CD4-positive, alpha-beta T cell (primary cell): ENCODE results near the gene IL1RAPL2. TPM values are rescaled to one million over a fixed set of nuclear protein-coding genes. Genes with fewer than 3 reads are reported as not detected.

ENCODE experiments used
- ATAC-seq: fragments of 200-7000 bp; cut with Tn5 transposase; one replicate; pipeline ENCODE4 v1.10.0; 2022; ENCODE audit warnings: mild to moderate bottlenecking; ENCODE audit not compliant: poor library complexity
- CTCF ChIA-PET: fragments of 350-600 bp; sonication (Branson Sonifier 250); formaldehyde crosslinking; loops from one replicate; lab custom pipeline; 2021; ENCODE audit warnings: antibody characterized with exemption, inconsistent platforms; lab: Charles Lee
- POLR2A ChIA-PET: fragments of 350-600 bp; sonication (Branson Sonifier 250); formaldehyde crosslinking; loops from one replicate; lab custom pipeline; 2021; ENCODE audit warnings: antibody characterized with exemption, inconsistent platforms; lab: Charles Lee
- DNase-seq, 14 experiments: peaks; one replicate each; pipeline ENCODE4 v3.0.0-alpha.2; 2013 to 2020; ENCODE audit warnings: mixed read lengths in 2 of 14
- H3K27ac ChIP-seq, 2 donors: one replicate each; pipeline versions ENCODE4 v1.5.1 to v1.7.0; 2013; ENCODE audit warnings: low read length in 2 of 2, low read depth in 1 of 2, mild to moderate bottlenecking in 1 of 2
- H3K27me3 ChIP-seq, 2 experiments: 1 replicate in 1 of 2; 2 replicates in 1 of 2; pipeline versions ENCODE4 v1.6.1 to v1.7.0; 2013; ENCODE audit warnings: low read length in 2 of 2, control low read depth in 1 of 2, mild to moderate bottlenecking in 1 of 2, moderate library complexity in 1 of 2; ENCODE audit not compliant: insufficient read depth in 2 of 2, control insufficient read depth in 1 of 2
- H3K36me3 ChIP-seq: one replicate; pipeline ENCODE4 v1.6.1; 2013; ENCODE audit warnings: low read length, control low read depth; ENCODE audit not compliant: insufficient read depth
- H3K4me1 ChIP-seq: one replicate; pipeline ENCODE4 v1.6.1; 2013; ENCODE audit warnings: low read length, control low read depth; ENCODE audit not compliant: insufficient read depth
- H3K4me3 ChIP-seq: one replicate; pipeline ENCODE4 v1.5.1; 2013; ENCODE audit warnings: mild to moderate bottlenecking, low read length, moderate library complexity
- H3K9me3 ChIP-seq, 2 experiments: 1 replicate in 1 of 2; 2 replicates in 1 of 2; pipeline versions ENCODE4 v1.6.1 to v1.7.0; 2013; ENCODE audit warnings: low read length in 2 of 2, mild to moderate bottlenecking in 2 of 2, control low read depth in 1 of 2, moderate library complexity in 1 of 2; ENCODE audit not compliant: control insufficient read depth in 1 of 2, insufficient read depth in 1 of 2
- H3K27ac Mint-ChIP-seq: one replicate; pipeline ENCODE4 v1.8.0; 2020; ENCODE audit warnings: mixed read lengths
- H3K27me3 Mint-ChIP-seq: one replicate; pipeline ENCODE4 v1.8.0; 2021; ENCODE audit warnings: mixed read lengths
- H3K36me3 Mint-ChIP-seq: one replicate; pipeline ENCODE4 v1.8.0; 2021; ENCODE audit warnings: low read depth, mixed read lengths
- H3K4me1 Mint-ChIP-seq: one replicate; pipeline ENCODE4 v1.8.0; 2021; ENCODE audit warnings: low read depth, mixed read lengths
- H3K4me3 Mint-ChIP-seq: one replicate; pipeline ENCODE4 v1.8.0; 2020; ENCODE audit warnings: mild to moderate bottlenecking, mixed read lengths
- H3K9me3 Mint-ChIP-seq: one replicate; pipeline ENCODE4 v1.8.0; 2020; ENCODE audit warnings: mixed read lengths
- intact Hi-C, 2 experiments: fragments of 100-400 bp; cut with DNase I in 1 of 2; cut with micrococcal nuclease in 1 of 2; formaldehyde crosslinking; loops; one replicate each; pipeline versions ENCODE4 v1.15.1 to v1.9.0; 2023 to 2025; cut with DNase I, micrococcal nuclease
- total RNA-seq, 174 experiments: library from RNA in 2 of 174; stranded (reverse) in 2 of 174; gene quantifications; one replicate each; pipeline ENCODE4 v1.2.3 and lab custom pipeline; 2021 to 2026
- TF ChIP-seq, protein P1 (sequence below): fragments of 200-600 bp; IDR thresholded peaks from one replicate; pipeline ENCODE4 v1.8.0; 2022; ENCODE audit warnings: antibody characterized with exemption, mild to moderate bottlenecking

Gene IL1RAPL2
- total RNA-seq, 2 experiments from 2014 or later, result not detected

DNA sequence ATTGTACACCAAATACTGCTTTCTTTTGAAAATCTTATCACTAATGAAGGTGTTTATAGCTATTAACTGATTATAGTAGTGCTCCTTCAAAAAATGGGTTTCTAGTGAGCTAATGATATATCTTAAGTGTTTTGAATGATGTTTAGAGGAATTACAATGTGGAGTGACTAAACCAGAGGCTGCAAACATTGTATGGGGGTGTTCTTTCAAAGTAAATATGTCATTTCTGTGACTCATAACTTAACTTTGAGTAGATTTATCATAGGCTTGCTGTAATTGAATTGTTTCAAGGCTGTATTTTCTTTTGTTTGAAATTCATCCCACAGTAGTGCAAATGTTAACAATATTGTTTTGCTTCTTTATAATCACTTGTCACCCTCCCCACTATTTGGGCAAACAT, 141.6 kb downstream of the IL1RAPL2 start:
- H3K27me3 ChIP-seq, result no peaks in the 10 kb centered on the region
- no peaks in the 10 kb centered on the region for H3K27me3 Mint-ChIP-seq
- no peak overlapping the region for H3K4me3 ChIP-seq
- H3K9me3 ChIP-seq, result no peaks in the 10 kb centered on the region
- POLR2A ChIA-PET, result no interaction called here
- intact Hi-C loops, result no loop called here
- TF ChIP-seq, protein P1, sequence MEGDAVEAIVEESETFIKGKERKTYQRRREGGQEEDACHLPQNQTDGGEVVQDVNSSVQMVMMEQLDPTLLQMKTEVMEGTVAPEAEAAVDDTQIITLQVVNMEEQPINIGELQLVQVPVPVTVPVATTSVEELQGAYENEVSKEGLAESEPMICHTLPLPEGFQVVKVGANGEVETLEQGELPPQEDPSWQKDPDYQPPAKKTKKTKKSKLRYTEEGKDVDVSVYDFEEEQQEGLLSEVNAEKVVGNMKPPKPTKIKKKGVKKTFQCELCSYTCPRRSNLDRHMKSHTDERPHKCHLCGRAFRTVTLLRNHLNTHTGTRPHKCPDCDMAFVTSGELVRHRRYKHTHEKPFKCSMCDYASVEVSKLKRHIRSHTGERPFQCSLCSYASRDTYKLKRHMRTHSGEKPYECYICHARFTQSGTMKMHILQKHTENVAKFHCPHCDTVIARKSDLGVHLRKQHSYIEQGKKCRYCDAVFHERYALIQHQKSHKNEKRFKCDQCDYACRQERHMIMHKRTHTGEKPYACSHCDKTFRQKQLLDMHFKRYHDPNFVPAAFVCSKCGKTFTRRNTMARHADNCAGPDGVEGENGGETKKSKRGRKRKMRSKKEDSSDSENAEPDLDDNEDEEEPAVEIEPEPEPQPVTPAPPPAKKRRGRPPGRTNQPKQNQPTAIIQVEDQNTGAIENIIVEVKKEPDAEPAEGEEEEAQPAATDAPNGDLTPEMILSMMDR, result no peak
- no peaks in the 10 kb centered on the region for H3K36me3 ChIP-seq
- no peaks in the 10 kb centered on the region for H3K36me3 Mint-ChIP-seq
- H3K27ac Mint-ChIP-seq, result no peak overlapping the region
- H3K4me1 Mint-ChIP-seq, result no peaks in the 10 kb centered on the region
- ATAC-seq (no peak), DNase-seq (no peak)
- no peak overlapping the region for H3K27ac ChIP-seq
- no peak overlapping the region for H3K4me3 Mint-ChIP-seq
- CTCF ChIA-PET, result no interaction called here
- no peaks in the 10 kb centered on the region for H3K9me3 Mint-ChIP-seq
- no peaks in the 10 kb centered on the region for H3K4me1 ChIP-seq

DNA sequence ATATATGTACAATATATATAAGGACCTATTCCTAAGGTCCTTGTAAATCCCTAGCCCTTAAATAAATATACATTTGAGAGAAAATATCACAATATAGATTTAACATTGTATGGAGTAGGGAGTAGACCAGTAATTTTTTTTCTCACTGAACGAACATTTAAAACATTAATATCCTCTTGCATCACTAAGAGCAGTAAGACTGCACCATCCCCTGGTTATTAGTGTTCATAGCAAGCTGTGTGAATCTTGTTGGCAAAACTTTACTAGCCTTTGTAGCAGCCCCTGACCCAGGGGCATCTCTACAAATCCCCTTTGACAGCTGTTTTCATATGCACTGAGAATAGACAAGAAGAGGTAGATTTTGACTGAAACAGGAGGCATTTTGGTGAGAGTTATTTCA, 146.5 kb downstream of the IL1RAPL2 start:
- ChIA-PET CTCF (no interaction called here), POLR2A (no interaction called here)
- no peak for ATAC-seq
- H3K27ac Mint-ChIP-seq, result no peak overlapping the region
- no peaks in the 10 kb centered on the region for H3K9me3 Mint-ChIP-seq
- DNase-seq, result no peak
- no peak overlapping the region for H3K27ac ChIP-seq
- no peak overlapping the region for H3K4me3 ChIP-seq
- no peaks in the 10 kb centered on the region for H3K4me1 Mint-ChIP-seq
- H3K36me3 ChIP-seq, result no peaks in the 10 kb centered on the region
- no peaks in the 10 kb centered on the region for H3K9me3 ChIP-seq
- H3K27me3 Mint-ChIP-seq, result no peaks in the 10 kb centered on the region
- TF ChIP-seq, protein P1, result no peak
- H3K36me3 Mint-ChIP-seq, result no peaks in the 10 kb centered on the region
- H3K4me3 Mint-ChIP-seq, result no peak overlapping the region
- no peaks in the 10 kb centered on the region for H3K27me3 ChIP-seq
- intact Hi-C loops, result no loop called here
- H3K4me1 ChIP-seq, result no peaks in the 10 kb centered on the region

DNA sequence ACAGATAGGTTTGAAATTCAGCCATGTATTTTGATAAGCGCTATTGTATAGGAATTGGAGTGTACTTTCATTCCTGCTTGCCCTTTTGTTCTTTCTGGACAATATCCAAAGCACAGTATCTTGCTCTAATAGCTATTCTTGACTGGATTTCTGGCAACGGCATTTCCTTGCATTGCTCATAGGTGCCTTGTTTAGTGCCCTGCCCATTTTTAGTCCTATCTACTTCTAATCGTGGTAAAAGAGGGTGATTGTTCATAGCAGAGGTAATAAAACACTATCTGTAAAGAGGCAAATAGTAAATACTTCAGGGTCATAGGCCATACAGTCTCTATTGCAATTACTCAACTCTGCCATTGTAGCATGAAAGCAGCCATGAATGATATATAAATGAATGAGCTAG, 155.9 kb downstream of the IL1RAPL2 start:
- H3K4me1 ChIP-seq, result no peaks in the 10 kb centered on the region
- H3K4me3 Mint-ChIP-seq, result no peak overlapping the region
- H3K27ac ChIP-seq, result no peak overlapping the region
- H3K27me3 ChIP-seq, result no peaks in the 10 kb centered on the region
- DNase-seq (no peak), ATAC-seq (no peak)
- ChIA-PET POLR2A (no interaction called here), CTCF (no interaction called here)
- H3K36me3 ChIP-seq, result no peaks in the 10 kb centered on the region
- H3K9me3 ChIP-seq, result no peaks in the 10 kb centered on the region
- H3K9me3 Mint-ChIP-seq, result no peaks in the 10 kb centered on the region
- H3K27ac Mint-ChIP-seq, result no peak overlapping the region
- TF ChIP-seq, protein P1, result no peak
- H3K4me3 ChIP-seq, result no peak overlapping the region
- intact Hi-C loops, result no loop called here
- no peaks in the 10 kb centered on the region for H3K4me1 Mint-ChIP-seq
- H3K27me3 Mint-ChIP-seq, result no peaks in the 10 kb centered on the region
- no peaks in the 10 kb centered on the region for H3K36me3 Mint-ChIP-seq
